Mucosa of descending colon (tissue), 3 donors: ENCODE results near the gene PRRC2B. TPM values are rescaled to one million over a fixed set of nuclear protein-coding genes. Genes with fewer than 3 reads are reported as not detected.

Experiments
- ATAC-seq: fragments of 200-7000 bp; cut with Tn5 transposase; one replicate; pipeline ENCODE4 v1.9.1; 2020; ENCODE audit warnings: mild to moderate bottlenecking, moderate library complexity
- DNase-seq, 3 donors: peaks; one replicate each; pipeline ENCODE4 v3.0.0-alpha.2; 2020
- H3K36me3 ChIP-seq: fragments of 200-600 bp; one replicate; pipeline ENCODE4 v1.8.0; 2021; ENCODE audit warnings: low read depth, mild to moderate bottlenecking
- H3K4me1 ChIP-seq: fragments of 200-600 bp; one replicate; pipeline ENCODE4 v1.8.0; 2021; ENCODE audit warnings: low read depth, mild to moderate bottlenecking
- H3K4me3 ChIP-seq: fragments of 200-600 bp; one replicate; pipeline ENCODE4 v1.8.0; 2021; ENCODE audit warnings: mild to moderate bottlenecking
- H3K9me3 ChIP-seq: fragments of 200-600 bp; one replicate; pipeline ENCODE4 v1.8.0; 2021; ENCODE audit warnings: mild to moderate bottlenecking
- intact Hi-C, 2 donors: fragments of 100-400 bp; cut with DNase I in 1 of 2; cut with micrococcal nuclease in 1 of 2; formaldehyde crosslinking; loops; one replicate each; pipeline versions ENCODE4 v1.11.0 to v1.11.1; 2022; cut with DNase I, micrococcal nuclease
- total RNA-seq, 3 donors: library from RNA; stranded (reverse); fragmentation: NEBNext Ultra II Directional in 2 of 3; extraction: Animal tissue kit (Norgen Biotek cat#: 25700) in 2 of 3; gene quantifications; one replicate each; pipeline versions ENCODE4 v1.2.1 to v1.2.4, GENCODE V29; 2021 to 2023
- TF ChIP-seq, protein P1 (sequence below): fragments of 200-600 bp; IDR thresholded peaks from one replicate; pipeline ENCODE4 v1.8.0; 2022; ENCODE audit warnings: antibody characterized with exemption, mild to moderate bottlenecking
- donor health status: DM: no; HTN: no; CAD: no; lungs with moderate emphysema.
- donor health status: DM: no; HTN: no; CAD: no.
- donor health status: DM: no; HTN: yes; CAD: no.

Gene PRRC2B
- total RNA-seq, 3 donors from 2014 or later = 105 to 175 (median 113) TPM

DNA sequence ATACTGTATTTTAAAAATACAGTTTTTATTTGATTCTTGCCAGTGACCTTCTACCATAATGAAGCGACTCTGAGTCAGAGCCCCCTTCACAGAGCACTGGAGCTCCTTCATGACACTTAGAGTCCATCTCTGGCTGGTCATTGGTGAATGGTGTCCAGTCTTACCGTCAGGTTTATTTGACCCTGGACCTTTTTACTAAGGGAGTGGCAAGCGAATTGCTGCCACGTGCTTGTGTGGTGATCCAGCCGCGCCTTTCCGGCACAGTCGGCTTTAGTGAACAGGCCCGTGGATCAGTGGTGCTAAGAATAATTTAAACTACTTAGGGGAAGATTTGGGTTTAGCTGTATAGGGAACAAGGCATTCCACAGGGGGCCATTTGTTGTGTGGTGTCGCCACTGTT is 48.5 kb downstream of the PRRC2B start:
- Histone ChIP-seq H3K9me3 (no peaks in the 10 kb centered on the region), H3K4me3 (no peak overlapping the region), H3K36me3 (peaks cover 5% of the 10 kb centered on the region), H3K4me1 (no peaks in the 10 kb centered on the region)
- intact Hi-C loops = no loop called here
- TF ChIP-seq, protein P1, sequence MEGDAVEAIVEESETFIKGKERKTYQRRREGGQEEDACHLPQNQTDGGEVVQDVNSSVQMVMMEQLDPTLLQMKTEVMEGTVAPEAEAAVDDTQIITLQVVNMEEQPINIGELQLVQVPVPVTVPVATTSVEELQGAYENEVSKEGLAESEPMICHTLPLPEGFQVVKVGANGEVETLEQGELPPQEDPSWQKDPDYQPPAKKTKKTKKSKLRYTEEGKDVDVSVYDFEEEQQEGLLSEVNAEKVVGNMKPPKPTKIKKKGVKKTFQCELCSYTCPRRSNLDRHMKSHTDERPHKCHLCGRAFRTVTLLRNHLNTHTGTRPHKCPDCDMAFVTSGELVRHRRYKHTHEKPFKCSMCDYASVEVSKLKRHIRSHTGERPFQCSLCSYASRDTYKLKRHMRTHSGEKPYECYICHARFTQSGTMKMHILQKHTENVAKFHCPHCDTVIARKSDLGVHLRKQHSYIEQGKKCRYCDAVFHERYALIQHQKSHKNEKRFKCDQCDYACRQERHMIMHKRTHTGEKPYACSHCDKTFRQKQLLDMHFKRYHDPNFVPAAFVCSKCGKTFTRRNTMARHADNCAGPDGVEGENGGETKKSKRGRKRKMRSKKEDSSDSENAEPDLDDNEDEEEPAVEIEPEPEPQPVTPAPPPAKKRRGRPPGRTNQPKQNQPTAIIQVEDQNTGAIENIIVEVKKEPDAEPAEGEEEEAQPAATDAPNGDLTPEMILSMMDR = no peak
- DNase-seq = peak in 1 of 3 donors; percentile 53
- peak; percentile 77 for ATAC-seq

GRCh38 chr9:131443648-131444047 is 49.8 kb downstream of the PRRC2B start:
- TF ChIP-seq, protein P1 = no peak
- Histone ChIP-seq H3K36me3 (peaks cover 5% of the 10 kb centered on the region), H3K4me1 (no peaks in the 10 kb centered on the region), H3K4me3 (no peak overlapping the region), H3K9me3 (no peaks in the 10 kb centered on the region)
- ATAC-seq = no peak
- no peak for DNase-seq
- intact Hi-C loops = no loop called here

DNA sequence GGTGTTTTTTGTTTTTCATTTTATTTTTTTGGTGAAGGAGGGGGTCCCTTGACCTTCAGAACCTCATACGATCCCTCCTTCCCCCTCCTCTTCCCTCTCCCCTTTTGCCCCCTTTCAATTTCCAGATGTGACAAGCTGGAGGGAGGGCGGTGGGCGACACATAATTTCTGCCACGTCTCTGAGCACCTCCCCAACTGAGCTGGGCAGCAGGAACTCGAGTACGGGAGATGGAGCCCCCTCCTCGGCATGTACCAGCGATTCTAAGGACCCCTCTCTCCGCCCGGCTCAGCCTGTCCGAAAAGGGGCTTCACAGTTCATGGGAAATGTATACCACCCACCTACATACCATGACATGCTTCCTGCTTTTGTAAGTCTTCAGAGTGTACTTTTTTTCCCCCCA is 52.4 kb downstream of the PRRC2B start:
- intact Hi-C loops = no loop called here
- DNase-seq (no peak), ATAC-seq (no peak)
- Histone ChIP-seq H3K4me1 (no peaks in the 10 kb centered on the region), H3K4me3 (no peak overlapping the region), H3K36me3 (peaks cover 5% of the 10 kb centered on the region), H3K9me3 (no peaks in the 10 kb centered on the region)
- TF ChIP-seq, protein P1 = no peak

DNA sequence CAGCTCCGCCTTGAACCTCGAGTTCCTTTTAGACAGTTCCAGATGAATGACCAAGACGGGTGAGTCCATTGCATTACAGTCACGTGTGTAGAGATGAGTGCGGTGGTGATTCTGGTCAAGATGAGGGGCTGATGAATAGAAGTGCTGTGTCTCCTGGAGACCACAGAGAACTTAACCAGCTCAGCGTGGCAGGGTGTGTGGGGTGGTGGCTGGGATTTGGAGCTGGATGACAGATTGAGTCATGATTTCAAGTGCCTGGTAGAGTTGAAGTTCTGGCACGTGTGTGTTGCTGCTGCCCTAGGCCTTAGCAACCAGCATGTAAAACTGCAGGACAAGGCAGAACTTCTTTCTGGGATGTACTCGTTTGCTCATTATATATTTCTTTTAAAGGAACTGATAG is 53.3 kb downstream of the PRRC2B start:
- H3K4me3 ChIP-seq = no peak overlapping the region
- TF ChIP-seq, protein P1 = no peak
- H3K36me3 ChIP-seq = peaks cover 5% of the 10 kb centered on the region
- no peaks in the 10 kb centered on the region for H3K4me1 ChIP-seq
- ATAC-seq (no peak), DNase-seq (no peak)
- intact Hi-C loops = no loop called here
- H3K9me3 ChIP-seq = no peaks in the 10 kb centered on the region

DNA sequence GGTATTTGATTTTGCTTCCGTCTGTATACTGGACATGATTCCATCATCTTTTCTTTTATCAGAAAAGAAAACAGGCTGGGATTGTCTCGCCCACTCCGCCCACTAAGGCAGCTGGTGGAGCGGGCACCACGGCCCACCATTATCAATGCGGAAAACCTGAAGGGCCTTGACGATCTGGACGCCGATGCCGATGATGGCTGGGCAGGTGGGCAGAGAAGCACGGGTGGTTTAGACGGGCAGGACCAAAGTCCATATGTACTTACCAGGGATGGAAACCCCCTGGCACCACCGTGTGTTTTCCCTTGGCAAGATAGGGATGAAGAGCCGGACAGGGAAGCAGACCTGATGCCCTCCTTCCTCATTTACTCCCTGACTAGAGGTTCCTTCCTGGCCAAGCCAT is 53.7 kb downstream of the PRRC2B start:
- Histone ChIP-seq H3K4me3 (no peak overlapping the region), H3K36me3 (peaks cover 5% of the 10 kb centered on the region), H3K4me1 (no peaks in the 10 kb centered on the region), H3K9me3 (no peaks in the 10 kb centered on the region)
- DNase-seq (no peak), ATAC-seq (no peak)
- intact Hi-C loops = no loop called here
- TF ChIP-seq, protein P1 = no peak

DNA sequence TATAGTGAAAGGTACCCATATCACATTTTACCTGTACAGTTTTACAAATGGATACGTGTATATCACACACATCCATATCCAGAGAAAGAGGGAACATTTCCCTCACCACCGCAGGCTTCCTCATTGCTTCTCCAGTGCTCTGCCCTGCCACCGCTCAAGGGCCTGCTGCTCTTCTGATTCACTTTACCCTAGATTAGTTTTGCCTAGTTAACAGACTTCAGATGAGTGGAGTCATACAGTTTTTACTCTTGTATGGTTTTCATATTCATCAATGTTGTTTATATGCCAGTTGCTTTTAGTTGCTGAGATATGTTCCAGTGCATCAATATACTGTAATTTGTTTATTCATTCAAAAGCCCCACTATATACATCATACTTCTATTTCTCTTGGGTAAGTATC is 54.9 kb downstream of the PRRC2B start:
- ATAC-seq = no peak
- Histone ChIP-seq H3K9me3 (no peaks in the 10 kb centered on the region), H3K4me3 (no peak overlapping the region), H3K4me1 (no peaks in the 10 kb centered on the region), H3K36me3 (peaks cover 5% of the 10 kb centered on the region)
- TF ChIP-seq, protein P1 = no peak
- DNase-seq = no peak
- intact Hi-C loops = no loop called here
